VCaP (cell line): ENCODE data around the gene LMNTD2.

Experiments
- H3K27ac ChIP-seq: fragments of 450-650 bp; 2 replicates; pipeline ENCODE4 v1.5.1; 2017
- CTCF ChIP-seq: fragments of 450-650 bp; conservative IDR thresholded peaks from 2 replicates; pipeline ENCODE4 v1.5.1; 2017; ENCODE audit warnings: mild to moderate bottlenecking, moderate library complexity

LMNTD2 gene

DNA sequence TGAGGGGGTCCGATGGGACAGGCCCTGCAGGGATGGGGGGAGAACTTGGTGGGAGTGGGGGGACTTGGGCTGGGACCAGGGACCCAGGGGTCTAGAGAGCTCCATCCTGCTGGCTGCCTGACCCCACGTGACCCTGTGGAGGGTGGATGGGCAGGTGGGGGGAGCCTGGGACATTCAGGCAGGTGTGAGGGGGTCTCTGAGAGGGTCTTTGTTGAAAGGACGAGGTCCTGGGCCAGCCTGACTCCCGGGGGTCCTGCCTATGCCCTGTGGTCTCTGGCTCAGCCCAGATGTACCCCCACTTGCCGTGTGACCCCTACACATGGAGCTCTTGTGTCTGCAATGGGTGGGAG lies 15.7 kb downstream of the LMNTD2 start:
- H3K27ac ChIP-seq = no peak overlapping the region
- no peak for TF ChIP-seq CTCF

GRCh38 chr11:541433-541885 lies 19.1 kb downstream of the LMNTD2 start:
- TF ChIP-seq CTCF = no peak
- no peak overlapping the region for H3K27ac ChIP-seq

GRCh38 chr11:540583-541432 lies 19.7 kb downstream of the LMNTD2 start:
- TF ChIP-seq CTCF = no peak

GRCh38 chr11:539971-540481 lies 20.5 kb downstream of the LMNTD2 start:
- TF ChIP-seq CTCF = no peak
- no peak overlapping the region for H3K27ac ChIP-seq

More at GRCh38 chr11:540583-541432, 19.7 kb downstream of the LMNTD2 start:
- no peak overlapping the region for H3K27ac ChIP-seq

- no peak for TF ChIP-seq CTCF
- H3K27ac ChIP-seq = peak overlapping the region; percentile 86; the same call in 1 of the 2 replicates
These were observed 22.0 kb downstream of the LMNTD2 start for GRCh38 chr11:538431-539051.

DNA sequence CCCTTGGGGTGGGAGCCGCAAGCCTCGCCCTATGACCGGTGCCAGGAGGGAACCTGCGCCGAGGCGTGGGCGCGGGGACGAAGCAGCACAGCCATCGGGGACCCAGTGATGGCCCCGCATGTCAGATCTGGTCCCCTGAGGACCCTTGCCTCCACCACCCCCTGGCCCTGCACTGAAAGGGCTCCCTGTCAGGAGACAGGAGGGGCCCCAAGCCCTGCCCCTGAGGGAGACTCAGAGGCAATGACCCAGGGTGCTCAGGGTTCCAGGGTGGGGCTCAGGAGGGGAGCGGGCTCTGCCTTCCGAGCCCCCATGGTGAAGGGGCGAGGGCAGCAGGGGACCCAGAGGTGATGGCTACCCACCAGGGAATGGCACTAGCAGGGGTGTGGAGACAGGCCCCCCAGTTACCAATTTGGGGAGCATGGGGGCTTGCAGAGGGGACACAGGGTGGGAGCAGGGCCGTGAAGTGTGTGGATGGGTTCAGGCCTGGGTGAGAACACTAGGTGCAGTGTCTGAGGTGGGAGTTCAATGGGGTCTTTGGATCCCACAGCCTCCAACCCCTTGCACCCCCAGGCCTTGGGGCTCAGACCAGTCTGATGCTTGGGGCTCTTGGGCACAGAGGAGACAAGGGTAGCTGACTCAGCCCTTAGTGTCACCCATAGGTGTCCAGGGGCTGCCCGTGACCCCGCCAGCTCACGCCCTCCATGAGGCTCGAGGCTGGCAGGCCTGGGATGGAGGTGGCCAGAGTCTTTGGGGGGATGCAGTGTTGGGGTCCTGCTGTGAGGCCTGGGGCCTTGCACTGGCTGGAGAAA lies 22.7 kb downstream of the LMNTD2 start:
- H3K27ac ChIP-seq = peak overlapping the region; percentile 86
- no peak for TF ChIP-seq CTCF
